Epidermal melanocyte (primary cell): Measurements from ENCODE around the gene C16orf46.

Experiments used
- DNase-seq: peaks from one replicate; pipeline ENCODE4 v3.0.0; 2011; ENCODE audit warnings: low spot score; ENCODE audit not compliant: insufficient read length

C16orf46 gene

DNA sequence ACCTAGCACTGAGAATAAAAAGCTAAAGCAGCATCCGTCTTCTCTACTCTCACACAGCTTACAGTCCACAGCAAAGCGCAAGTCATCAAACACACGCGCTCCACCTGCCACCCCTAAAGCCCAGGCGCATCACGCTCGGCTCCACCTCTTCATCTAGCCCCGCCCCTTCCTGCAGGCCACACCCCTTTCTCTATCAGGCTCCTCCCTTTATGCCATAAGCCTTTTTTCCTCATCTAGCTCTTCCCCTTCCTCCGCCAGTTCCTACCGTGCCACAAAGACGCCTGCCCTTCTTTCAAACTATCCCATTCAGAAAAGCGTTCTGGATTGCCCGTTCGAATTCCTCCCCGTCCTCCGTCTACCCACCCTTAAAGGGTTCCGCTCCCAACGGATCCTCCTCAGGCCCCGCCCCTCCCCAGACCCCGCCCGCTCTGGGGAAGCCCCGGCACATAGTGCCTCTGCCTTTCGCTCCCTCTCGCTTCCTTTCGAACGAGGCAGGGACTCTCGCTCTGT, 417 bp downstream of the C16orf46 start:
- peak; percentile 73 for DNase-seq

DNA sequence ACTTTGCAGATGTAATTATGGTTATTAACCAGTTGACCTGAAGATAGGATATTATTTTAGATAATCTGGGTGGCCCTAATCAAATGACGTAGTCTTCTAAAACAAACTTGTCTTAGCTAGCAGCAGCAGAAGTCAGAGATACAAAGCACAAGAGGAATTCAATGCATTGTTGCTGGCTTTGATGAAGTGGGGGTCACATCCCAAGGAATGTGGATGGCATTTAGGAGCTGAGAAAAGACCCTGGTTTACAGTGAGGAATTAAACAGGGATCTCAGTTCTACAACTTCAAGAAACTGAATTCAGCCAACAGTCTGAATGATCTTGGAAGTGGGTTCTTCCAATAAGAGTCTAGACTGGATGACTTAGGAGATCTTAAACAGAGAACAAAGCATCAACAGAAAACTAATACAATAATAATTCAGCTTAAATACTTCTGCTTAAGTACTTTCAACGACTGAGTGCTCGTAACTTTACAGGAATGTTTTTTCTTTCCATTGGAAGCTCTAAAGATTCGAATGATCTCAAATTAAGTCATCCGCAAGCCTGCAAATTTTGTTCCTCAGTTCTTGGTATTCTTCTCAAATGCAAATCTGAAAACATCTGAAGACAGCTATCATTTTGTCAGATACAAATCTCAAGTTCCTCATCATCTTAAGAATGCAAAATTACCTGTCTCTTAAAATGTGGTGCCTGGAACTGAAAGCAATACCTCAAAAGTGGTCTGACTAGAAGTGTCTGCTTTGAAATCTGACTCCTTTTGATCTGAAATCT, 3.3 kb downstream of the C16orf46 start:
- no peak for DNase-seq

DNA sequence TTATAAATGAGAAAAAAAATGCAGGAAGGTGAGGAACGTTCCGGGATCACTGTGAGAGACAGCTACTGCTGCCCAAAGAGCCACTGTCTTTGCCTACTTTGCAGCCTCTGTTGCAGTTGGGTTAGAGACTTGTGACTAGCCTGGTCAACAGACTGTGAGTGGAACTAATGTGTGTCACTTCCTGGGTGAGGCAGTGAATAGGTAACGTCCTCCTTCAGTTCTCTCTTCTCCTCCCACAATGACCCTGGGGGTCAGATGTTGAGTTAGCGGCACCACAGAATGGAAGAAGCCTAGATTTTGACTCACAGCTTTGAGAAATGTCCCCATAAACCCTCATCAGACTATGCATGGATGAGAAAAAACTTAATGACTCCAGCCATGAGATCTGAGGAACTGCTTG, 5.2 kb downstream of the C16orf46 start:
- no peak for DNase-seq

DNA sequence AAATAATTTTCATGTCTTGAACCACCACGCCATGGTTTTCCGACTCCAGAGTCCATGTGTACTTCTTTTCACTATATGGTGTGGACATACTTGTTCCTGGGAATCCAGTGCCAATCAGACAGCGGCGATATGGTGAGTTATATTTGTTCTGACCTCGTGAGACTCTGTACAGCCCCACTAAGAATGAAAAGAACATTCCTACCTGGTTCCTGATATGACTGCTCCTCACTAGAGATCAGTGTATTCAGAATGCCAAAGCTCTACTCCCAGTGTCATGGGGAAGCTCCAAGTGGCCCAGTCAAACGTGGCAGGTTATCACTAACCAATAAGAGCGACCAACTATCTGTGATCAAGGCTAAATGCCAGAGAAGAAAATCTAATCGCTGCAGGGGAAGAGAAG, 6.1 kb downstream of the C16orf46 start:
- DNase-seq: no peak

DNA sequence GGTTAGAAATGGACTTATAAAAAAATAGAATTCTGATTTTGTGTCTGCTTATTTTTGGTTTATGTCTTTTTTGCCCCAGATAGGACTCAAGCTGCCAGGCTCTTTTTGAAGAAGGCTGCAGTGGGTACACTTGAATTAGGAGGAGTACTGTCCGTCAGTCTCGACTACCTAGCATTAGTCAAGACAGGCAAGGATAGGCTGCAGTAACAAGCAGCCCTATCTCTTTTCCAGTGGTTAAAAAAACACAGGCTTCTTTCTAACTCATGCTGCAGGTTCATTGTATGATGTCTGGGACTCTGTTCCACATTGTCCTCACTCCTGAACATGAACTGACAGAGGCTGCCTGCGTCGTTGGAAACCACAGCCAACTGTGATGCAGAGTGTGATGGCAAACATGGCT, 8.0 kb downstream of the C16orf46 start:
- no peak for DNase-seq

DNA sequence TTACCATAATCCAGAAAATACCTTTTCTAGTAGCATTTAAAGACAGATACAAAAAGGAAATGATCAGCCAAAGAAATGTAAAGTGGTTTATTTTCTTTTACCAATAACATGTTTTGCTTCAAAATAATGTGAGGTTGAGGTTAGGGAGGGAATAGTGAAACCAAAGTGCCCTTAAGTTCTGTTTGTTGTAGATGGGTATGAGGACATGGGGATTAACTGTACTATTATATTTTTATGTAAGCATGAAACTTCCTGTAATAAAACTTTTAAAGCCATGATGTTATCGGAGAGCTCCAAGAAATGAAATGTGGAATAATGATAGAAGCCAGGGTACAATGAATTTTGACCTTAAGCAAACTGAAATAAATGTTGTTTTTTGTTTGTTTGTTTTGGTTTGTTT, 9.9 kb downstream of the C16orf46 start:
- no peak for DNase-seq

DNA sequence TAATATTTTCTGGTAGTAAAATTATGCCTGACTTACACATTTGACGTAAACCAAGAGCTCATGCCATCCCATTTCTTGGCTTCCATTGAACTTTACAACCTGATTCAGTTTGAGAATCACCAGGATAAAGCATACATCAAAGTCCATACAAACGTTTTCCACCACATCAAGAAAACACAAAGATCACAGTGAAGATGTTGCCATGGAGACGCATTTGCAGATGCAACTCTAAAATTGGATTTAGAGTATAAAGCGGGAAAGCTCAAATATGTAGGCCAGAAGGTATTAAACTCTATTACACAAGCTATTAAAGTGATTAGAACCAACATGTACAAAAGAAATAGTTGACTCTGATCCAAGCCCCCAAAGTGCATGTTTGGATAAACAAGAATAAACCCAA, 10.4 kb downstream of the C16orf46 start:
- DNase-seq: no peak

DNA sequence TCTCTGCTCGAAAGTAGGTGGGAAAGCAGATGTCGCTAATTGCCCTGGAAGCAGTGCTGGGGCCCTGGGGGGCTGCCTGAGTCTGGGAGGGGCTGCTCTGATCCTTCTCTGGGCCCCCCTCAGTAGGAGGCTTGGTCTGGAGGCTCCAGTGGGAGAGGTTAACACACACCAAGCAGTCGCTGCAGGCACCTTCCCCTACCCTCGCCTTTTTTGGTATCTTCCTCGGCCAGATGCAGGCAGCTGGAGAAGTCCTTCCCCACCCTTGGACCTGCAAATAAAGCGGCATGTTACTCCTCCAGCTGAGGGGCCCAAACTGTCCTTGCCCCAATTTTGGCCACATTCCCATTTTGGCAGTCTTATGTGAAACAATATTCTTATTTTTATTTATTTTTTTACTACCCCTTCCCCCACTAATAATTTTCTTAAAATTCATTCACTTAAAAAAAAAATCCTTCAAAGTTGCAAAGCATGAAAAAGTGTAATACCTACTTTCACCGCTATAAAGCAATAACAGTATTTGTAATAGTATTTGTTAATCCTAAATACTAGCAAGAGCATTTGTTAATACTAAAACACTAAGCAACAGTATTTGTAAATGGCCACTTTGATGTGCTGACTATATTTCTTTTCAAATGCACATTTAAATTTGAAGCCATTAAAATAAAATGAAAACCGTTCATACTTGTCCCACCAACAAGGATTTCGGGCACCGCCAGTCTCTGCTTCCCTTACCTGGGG, 15.0 kb downstream of the C16orf46 start:
- DNase-seq: no peak

DNA sequence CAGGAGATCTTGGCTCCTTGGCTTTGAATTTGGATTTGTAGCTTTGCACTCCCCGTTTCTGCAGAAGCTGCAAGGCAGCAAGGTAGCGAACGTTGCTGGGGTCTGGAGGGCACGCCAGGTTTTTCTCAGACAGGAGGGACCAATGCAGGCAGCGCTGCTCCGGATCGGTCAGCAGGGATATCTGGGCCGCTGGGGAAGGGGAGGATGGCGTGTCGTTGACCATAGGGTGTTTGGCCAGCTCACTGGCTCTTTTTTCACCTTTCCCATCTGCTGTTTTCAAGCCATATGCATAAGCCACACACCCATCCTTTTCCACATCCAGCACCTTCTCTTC, 15.8 kb downstream of the C16orf46 start:
- DNase-seq: no peak

DNA sequence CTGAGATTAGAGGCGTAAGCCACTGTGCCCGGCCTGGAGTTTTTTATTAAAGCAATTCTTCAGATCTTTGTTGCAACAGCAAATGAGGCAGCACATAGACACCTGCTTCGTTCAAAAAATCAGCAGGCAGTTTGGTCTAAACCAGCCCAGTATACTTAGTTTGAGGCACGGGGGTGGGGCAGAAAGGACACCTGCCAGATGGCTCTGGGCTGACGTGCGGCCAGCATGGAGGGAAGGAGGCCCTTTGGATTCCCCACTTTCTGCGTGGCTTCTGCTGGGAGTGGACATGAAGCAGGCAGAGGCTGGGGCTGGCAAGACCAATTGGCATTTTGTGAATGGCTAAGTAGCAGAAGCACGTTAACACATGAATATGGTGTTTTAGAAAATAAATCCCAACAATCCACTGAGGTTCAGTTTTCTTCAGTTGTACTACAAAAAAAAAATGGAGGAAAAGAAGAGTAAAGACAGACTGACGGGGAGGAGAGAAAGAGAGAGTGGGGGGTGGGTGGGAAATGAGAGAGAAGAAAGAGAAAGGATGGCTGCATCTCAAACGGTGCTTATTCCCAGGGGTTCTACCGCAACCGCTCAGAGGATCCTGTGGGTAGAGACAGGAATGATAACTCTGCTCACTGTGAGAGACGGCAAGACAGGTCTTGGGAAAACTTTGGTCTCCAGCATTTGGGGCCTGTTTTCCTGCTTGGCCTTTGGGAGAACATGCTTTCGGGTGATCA, 16.3 kb downstream of the C16orf46 start:
- DNase-seq: no peak

DNA sequence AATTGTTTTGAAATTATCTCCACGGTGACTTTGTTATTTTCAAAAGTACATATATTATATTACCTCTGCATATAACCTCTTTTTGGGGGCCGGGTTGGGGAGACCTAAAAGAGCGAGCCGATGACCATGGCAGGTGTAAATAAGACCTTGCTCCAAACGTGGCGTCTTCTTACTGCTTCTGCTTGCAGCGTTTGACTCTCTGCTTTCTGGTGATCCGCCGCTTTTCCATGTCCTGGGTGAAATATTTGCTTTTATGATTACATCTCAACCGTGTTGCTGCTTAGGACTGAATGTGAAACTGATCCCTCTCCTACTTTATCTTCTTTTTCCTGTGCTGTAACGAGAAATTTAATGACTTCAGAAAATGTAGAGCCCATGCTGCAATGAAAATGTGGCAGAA, 23.3 kb downstream of the C16orf46 start:
- DNase-seq: no peak

DNA sequence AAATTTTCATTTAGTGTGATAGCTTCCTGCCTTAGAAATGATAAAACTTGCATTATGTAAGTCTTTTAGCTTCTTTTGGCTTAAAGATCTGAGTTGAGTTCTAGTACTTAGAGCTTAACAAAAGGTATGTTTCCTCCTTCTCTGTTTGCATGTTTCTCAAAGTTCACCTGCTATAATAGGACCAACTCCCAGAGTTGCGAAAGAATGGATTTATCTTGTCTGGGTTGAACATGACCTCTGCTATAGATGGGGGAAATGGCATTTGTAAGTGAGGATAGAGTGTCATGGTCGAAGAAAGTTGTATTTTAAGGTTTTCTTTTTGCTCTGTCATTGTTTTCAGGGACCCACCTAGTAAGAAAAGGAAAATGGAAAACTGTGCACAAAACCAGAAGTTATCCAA, 34.2 kb downstream of the C16orf46 start:
- DNase-seq: no peak

DNA sequence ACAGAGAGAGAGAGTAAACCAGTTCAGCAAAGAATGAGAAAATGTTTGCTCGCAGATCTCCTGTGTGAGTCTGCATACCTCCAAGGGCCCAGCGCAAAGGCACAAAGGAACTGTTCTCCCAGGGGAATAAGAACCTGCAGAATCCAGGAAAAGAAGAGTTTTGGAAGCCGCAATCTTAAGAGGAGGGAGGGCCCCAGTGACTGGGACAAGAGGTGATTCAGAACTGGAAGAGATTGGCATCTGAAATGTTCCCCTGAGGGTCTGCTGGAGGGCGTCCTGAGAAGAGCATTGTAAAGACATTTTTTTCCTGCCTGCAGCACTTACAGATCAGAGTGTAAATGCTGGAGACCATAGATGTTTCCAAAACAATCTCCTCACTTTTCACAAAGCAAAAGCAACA, 35.3 kb downstream of the C16orf46 start:
- no peak for DNase-seq

DNA sequence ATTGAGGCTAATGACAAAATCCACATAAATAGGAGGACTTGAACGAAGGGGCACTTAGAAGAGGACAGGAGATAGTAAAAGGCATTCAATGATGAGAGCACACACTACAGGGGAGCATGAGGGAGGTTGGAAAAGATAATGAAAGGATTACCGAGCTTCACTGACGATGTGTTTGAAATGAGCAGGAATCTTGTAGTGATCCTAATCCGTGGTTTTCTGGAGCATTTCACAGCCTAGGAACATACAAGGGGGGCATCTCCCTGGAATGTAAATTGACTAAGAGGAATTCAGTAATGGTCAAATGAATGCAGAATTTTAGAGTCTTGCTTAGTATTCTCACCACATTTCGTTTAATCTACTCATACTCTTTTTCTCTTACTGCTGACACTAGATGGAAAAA, 36.2 kb downstream of the C16orf46 start:
- DNase-seq: no peak

DNA sequence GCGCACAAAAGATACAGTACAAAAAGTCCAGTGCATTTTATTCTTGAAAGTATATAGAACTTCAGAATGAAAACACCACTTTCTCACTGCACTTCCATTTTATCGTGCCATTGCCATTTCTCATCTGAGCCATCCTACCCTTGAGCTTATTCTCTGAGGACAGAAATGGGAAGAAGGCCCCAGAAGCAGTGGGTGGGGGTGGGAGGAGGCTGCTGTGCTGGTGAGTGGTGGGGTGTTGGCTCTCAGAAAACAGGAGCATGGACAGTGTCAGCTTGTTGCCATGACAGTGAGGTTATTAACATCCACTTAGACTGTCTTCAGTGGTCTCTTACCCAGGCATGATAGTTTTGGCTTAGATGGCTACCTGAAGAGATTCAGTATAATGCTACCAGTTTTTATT, 36.9 kb downstream of the C16orf46 start:
- DNase-seq: no peak

DNA sequence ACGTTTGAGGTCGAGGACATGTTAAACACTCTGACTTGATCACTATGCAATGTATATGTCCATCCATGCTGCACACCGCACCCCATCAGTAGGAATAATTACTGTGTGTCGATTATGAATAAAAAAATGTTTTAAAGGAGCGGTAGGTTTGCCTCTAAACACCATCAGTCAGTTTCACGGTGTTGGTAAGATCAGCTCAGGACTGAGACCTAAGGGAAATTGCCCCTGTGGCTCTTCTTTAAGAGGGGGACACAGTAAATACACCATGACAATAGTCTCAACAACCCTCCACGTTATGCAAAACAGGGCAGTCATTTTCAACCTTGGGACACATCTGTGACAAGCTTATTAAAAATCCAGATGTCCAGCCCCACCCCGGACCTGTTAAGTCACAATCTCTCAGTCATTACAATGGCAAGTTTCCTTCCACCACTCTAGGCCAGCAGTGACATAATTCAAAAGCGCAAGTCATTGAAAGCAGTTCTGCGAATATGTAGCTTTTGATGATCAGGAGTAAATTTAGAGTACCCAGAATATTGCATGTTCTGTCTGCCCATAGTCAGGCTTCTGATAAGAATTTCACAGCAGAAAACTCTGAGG, 40.2 kb downstream of the C16orf46 start:
- DNase-seq: no peak

DNA sequence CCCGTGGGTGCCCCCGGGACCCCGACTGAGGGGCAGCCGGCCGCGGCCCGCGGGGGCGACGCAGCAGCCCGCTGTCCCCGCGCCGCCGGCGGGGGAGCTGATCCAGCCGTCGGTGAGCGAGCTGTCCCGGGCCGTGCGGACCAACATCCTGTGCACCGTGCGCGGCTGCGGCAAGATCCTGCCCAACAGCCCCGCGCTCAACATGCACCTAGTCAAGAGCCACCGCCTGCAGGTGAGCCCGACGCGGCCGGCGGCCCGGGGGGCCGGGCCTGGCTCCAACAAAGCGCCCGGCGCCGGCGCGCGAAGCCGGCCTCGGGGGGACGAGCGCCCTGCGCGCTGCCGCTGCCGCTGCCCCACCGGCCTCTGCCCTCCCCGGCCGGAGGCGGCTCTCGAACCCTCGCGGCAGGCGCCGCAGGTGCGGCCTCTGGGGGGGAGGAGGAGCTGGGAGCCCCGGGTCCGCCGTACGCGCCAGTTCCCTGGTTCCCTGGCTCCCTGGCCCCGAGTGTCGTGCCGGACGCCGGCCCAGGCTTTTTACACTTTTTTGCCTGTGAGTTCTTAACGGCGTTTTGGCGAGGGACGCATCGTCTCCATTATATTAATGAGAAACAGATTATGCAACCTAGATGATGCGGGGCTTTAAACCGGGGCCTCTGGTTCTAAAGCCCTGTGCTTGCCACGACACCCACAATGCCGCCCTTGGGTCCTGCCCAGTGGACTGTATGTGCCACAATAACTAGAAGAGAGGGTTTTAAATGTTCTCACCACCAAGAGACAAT, 40.9 kb downstream of the C16orf46 start:
- no peak for DNase-seq

DNA sequence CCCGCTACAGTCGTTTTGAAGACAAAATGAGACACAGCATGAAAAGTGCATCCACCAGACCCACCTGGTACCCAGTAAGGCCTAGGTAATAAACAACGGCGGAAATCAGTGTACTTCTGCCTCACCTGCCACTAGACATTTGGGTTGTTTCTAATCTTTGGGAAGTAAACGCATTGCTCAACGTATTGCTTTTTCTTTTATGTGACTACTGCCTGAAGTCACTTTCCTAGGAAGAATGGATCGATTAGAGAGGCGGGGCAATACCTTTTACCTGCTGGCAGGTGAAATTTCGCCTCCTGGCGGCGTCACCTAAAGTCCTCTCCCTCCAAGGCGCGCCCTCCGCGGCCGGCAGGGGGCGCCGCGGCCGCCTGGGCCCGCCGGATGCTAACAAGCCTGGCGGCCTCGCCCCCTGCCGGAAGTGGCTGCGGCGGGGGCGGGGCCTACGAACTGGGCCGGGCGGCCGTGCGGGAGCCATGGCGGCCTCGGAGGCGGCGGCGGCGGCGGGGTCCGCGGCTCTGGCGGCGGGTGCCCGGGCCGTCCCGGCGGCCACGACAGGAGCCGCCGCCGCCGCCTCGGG, 41.6 kb downstream of the C16orf46 start, which contains the start of gene ATMIN:
TSS of gene ATMIN (plus strand) at position 445 of the 577 bp plus-strand sequence. CDS start at position 474, 29 bp downstream.
- DNase-seq: peak; percentile 73

DNA sequence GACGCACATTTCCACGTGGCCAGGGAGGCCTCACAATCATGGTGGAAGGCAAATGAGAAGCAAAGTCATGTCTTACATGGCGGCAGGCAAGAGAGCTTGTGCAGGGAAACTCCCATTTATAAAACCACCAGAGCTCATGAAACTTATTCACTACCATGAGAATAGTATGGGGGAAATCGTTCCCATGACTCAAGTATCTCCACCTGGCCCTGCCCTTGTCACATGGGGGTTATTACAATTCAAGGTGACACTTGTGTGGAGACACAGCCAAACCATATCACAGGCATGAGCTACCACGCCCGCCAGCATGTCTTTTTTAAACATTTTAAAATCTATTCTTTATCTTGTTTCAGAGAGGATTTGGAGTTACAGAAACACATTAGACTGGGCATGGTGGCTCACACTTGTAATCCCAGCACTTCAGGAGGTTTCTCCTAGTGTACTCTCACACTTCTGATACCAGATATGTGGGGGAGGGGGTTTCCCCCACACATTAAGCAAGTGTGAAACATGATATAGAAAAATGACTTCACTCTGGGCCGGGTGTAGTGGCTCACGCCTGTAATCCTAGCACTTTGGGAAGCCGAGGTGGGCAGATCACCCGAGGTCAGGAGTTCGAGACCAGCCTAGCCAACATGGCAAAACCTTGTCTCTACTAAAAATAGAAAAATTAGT, 47.0 kb downstream of the C16orf46 start:
- DNase-seq: no peak

DNA sequence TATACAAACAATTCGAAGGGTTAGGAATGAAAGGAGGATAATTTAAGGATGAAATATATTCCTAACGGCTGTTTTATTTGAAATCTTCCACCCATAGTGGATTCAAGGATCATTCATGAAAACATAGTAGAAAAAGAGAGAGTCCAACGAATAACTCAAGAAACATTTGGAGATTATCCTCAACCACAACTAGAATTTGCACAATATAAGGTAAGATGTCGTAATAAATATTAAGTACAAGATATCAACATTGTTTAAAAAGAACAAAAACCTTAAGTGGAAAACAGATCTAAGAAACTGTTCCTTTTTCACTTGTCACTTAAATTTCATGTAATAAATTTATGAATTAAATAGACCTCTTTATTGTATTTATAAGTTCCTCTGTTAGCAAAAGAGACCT, 50.6 kb downstream of the C16orf46 start:
- no peak for DNase-seq
